DMS79 treated with DMSO at 0.1 percent for 48 hours (cell line): Measurements from ENCODE around the gene CEP112.

ENCODE experiments used
- DNase-seq: peaks from one replicate; lab custom pipeline; 2025; lab: John Stamatoyannopoulos, UW

The CEP112 gene

DNA sequence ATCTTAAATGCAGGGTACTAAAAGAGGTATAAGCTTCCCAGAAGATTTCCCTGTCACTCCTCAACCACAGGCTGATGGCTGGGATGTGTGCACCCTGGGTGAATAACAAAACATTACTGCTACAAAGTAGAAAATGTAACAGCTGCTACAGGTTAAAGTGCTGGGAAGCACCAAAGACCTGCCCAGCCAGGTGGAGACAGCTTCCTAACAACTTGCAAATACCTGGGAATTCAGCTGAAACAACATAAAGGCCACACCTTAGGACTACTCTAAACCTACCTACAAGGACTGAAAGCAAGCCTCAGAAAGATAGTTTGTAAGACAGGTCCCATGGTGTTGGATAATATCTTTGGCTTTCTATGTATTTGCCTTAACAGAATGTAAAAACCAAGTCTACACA lies 118.5 kb downstream of the CEP112 start:
- DNase-seq, result no peak

DNA sequence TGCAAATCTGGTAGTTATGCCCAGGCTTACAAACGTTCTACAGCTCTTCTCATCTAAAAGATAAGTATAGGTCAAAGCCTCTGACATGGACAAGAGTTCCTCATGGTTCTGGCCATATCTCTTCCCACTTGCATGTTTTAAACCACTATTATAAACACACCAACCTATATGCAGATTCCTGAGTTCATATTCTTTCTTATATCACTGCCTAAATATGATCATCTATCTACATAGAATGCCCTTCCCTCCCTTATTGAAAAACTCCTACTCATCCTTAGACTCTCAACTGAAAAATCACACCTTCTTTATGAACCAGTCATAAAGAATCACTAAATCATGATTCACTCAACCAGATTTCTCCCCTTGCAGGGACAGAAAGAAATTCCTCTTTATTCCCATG lies 128.2 kb downstream of the CEP112 start:
- DNase-seq, result no peak

DNA sequence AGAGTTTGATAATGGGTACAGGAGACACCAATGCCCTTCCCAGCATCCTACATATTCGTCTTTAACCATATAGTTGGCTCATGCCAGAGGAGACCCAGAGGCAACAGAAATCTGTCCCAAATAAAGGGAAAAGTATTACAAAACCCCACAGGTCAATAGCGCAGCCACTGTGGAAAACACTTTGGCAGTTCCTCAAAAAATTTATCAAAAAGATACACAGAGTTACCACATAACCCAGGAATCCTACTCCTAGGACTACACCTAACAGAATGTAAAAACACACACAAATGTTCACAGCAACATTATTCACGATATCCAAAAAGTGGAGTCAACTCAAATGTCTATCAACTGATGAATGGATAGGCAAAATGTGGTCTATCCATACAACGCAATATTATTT lies 135.8 kb downstream of the CEP112 start:
- no peak for DNase-seq

DNA sequence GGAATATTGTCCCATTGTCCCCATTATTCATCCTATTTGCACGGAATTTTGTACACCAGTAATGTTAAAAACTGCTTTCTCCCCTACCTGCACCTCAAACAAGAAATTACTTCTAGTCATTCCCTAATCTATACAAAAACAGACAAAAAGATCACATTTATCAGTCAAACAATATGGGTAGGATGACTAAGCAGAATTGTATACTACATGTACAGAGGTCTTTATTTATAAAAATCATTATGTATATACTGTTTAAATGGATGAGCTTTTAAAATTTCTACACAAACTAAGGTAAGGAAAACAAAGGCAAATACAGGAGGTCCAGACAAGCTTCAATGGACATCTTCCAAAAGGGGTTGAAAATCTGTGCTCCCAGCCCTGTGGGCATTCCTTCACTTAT lies 137.7 kb downstream of the CEP112 start:
- no peak for DNase-seq

DNA sequence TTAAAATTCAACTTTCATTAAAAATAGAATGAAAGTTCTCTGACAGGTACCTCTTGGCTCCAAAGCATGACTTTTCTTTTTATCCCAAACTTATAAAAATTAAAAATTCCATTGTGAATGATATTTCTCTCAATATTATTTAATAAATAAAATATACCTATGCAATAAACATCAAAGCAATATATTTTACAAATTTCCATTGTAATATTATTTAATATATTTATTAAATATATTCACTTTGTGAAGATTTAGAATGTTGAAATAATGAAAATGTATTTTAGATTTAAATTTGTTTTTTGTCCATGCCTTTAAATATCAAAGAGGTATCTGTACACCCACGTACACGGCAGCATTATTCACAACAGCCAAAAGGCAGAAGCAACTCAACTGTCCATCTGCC lies 147.8 kb downstream of the CEP112 start:
- no peak for DNase-seq

DNA sequence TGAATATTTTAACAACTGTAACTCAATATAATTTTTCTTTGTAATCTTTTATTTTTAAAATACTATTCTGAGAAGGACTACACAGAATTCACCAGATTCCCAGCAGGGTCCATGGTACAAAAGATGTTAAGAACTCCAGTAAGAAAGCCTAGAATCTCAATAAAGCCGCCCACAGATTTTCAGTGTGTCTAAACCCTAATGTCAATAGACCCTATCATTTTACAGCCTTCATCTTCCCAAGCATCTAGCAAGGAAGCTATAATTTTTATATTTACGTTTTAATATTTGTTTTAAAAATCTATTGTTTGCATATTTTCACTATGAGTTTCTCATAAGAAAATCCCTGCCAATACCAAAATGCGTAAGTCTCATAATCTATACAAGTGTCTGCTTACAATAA lies 148.5 kb downstream of the CEP112 start:
- DNase-seq, result no peak

DNA sequence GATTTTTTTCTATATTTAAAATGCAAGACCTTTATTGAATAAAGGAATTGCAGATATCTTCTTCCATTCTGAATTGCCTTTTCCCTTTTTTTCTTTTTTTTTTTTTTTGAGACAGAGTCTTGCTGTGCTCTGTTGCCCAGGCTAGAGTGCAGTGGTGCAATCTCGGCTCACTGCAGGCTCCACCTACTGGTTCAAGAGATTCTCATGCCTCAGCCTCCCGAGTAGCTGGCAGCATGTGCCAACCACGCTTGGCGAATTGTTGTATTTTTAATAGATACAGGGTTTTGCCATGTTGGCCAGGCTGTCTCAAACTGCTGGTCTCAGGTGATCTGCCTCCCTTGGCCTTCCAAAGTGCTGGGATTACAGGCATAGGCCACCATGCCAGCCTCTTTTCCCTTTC lies 151.5 kb downstream of the CEP112 start:
- no peak for DNase-seq

DNA sequence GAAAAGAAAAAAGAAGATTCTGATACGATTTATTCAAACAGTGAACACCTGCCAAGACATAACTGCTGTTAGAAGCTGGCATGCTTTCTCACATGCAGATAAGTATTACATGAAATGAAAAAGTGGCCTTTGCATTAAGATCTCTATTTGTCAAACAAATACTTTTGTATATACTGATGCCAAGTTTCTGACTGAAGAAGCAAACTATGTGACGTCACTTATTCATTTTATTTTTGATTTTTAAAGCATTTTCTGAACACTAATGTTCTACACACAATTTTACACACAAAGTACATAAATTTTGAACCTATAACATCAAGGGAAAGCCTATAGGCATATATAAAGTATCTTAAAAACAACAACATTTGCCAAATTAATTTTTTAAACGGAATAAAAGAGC lies 153.8 kb downstream of the CEP112 start:
- no peak for DNase-seq

DNA sequence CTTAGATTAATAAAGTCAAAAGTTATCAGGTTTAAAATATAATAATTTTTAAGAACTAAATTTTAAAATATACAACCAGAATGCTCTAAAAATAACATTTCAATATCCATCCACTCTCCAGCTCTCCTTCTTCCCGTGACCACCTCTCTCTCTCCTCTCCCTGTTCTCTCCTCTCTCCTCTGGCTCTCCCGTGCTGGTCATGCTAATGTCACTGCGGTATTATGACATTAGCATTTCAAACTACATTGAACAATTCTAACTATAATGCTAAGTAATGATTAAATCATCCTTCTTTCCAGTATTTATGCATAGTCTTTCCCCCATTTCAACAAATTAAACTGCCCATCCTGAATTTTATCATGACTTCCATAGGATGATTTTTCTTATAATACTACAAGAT lies 154.7 kb downstream of the CEP112 start:
- no peak for DNase-seq

DNA sequence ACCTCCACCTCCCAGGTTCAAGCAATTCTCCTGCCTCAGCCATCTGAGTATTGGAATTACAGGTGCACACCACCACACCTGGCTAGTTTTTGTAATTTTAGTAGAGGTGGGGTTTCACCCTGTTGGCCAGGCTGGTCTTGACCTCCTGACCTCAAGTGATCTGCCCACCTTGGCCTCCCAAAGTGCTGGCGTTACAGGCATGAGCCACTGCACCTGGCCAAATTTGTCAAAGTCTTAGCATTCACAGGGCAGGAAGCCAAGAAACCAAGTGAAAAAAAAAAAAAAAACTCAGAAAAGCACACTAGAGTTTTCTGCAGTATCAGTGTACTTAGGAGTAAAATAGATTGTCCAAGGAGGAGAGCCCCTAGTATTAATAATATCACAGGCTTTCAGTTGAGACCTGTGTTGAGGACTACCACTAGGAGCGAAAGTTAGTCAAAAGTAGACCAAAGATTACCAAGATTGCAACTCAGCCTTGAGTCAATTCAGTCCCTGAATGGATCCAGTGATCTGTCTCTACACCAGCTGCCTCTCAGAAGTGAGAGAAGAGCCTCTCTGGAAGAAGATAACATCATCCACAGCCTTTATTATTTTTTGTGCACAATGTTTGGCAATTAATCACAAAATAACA lies 159.7 kb downstream of the CEP112 start:
- no peak for DNase-seq

DNA sequence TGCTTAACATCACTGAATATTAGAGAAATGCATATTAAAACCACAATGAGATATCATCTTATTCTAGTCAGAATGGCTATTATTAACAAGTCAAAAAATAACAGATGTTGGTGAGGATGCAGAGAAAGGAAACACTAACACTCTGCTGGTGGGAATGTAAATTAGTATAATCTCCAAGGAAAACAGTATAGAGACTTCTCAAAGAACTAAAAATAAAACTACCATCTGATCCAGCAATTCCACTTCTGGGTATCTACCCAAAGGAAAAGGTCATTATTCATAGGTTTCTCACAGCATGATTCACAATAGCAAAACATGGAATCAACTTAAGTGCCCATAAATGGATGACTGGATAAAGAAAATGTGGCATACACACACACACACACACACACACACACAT lies 166.4 kb downstream of the CEP112 start:
- no peak for DNase-seq

DNA sequence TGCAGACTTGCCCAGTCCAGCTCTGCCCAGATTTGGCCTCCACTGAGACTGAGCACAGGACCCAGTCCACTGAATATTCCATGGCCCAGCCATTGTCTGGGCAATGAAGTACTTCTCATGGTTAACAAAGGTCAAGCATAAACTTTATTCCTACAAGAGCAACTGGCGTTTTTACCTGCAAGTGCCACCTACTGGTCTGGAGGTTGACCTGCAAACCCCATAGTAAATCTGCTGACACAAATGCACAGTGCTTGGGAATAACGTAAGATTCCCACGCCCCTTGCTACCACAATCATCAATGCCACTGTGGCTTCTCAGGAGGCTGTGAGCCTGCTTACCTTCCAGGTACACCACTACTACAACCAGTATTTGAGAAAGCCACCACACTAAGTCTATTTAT lies 170.2 kb downstream of the CEP112 start:
- DNase-seq, result no peak

DNA sequence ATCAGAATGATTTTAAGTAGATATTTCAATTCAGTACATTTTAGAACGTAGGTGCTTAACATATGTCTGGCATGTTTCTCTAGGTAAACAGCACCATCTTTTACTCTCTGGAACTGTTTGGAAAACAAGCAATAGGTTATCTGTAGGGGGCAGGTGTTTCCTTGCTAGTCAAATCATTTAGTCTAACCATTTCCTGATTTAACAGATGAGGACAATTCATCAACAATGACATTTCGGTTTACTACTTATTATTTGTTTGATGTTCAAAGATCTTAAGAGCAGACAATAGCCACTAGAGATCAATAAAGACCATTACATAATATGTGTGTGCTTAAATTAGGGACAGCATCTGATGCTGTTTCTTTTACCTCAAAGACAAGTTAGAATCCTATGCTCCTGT lies 173.1 kb downstream of the CEP112 start:
- DNase-seq, result no peak

DNA sequence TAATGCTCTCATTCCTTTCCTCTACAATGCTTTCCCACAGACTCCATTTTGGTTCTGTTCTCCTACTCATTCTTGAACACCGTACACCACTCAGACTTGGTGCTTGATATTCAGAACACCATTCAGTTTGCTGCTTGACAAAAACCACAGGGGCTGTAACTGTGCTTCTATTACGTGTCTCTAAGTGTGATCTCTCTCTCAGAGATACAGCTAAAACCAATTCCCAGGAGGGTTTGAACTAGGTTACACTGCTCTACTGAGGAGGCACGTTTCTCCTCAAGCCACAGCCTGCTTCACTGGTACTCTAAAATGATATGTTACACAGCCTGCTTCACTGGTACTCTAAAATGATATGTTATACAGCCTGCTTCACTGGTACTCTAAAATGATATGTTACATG lies 175.7 kb downstream of the CEP112 start:
- no peak for DNase-seq

DNA sequence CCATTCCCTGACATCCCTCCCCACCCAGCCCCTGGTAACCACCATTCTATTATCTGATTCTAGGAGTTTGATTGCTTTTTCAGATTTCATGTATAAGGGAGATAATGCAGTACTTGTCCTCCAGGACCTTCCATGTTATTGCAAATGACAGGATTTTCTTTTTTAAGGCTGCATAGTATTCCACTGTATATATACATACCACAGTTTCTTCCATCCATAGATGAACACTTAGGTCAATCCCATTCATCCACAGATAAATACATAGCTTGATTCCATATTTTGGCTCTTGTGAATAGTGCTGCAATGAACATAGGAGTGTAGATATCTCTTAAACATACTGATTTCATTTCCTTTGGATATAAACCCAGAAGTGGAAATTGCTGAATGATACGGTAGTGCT lies 183.3 kb downstream of the CEP112 start:
- no peak for DNase-seq

DNA sequence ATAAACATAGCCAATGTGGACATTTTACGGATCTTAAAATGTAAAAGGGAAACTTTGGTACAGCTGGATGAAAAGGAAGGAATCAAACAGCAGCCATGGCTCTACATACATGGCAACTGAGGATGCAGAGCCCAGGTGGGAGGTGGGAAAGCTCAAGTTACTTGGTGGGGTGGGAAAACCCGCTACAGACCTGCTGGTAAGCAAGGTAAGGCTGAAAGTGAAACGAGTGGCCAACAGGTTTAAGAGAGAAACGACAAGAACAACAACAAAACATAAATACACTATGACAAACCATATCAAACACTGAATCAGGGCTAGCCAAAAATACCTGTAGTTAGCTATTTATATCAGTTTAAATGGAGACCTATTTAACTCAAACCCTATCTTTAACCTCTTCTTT lies 185.3 kb downstream of the CEP112 start:
- DNase-seq, result no peak

DNA sequence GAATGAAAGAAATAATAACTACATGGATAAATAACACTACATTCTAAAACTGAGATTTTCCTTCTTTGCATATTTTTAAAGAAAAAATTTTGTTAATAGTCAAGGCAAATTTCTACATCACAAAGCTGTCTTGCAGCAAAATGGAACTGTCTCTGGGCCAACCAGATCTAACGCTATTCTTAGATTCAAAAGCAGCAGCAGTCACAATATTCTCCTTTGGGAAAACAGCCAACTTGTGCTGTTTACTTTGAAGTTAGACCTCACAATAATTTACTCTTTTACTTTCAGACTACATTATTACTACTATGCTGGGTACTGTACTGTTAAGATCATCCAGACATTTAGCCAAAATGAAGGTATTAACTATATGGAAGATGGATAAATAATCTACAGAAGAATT lies 189.1 kb downstream of the CEP112 start:
- no peak for DNase-seq

DNA sequence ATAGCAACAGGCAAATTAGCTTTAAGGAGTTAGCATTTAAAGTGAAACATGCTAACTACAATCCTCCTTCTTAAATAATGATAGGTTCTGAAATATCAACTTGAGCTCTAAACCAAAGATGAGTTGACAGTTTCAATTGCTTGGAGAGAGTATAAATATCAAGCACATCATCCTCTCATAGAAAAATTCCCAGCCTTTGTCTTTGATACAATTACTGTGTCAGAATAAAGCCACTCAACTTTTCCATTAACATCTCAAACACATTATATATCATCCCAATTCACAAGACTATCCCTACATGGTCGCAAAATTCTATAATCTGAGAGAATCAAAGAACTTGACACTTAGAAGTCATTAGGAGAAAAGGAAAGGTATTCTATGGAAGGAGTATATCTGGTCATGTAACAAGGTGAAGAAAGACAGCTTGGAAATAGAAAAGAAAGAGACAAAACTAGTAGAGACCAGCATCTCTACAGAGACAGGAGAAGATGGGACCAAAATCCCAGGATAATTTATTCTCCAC lies 189.8 kb downstream of the CEP112 start:
- DNase-seq, result no peak

DNA sequence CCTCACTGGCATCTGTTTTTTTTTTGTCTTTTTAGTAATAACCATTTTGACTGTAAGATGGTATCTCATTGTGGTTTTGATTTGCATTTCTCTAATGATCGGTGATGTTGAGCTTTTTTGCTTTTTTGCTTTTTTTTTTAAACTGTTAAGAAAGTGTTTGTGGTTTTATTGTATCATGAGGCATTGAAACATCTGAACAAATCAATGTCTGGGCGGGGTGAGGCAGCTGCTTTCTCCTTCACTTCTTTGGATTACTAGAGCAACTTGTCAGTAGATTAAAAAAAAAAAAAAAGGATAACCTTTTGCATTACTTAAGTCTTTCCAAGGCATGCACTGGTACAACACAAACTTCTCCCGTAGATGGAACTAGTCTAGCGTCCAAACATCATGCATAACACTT lies 191.7 kb downstream of the CEP112 start:
- no peak for DNase-seq

DNA sequence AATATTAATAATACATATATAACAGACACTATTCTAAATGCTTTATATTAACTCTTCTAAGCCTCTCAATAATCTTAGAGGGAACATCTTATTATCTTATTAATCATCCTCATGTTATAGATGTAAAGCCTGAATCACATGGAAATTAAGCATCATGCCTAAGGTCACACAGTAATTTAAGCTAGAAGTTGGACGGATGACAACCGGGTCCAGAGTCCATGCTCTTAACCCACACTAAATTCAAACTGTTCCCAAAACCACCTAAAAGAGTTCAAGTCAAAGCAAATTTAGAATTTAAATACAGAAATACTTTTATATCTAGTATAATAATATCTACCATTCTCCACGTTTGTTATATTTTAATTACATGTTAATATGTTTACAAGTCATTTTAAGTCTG lies 193.3 kb downstream of the CEP112 start:
- no peak for DNase-seq

DNA sequence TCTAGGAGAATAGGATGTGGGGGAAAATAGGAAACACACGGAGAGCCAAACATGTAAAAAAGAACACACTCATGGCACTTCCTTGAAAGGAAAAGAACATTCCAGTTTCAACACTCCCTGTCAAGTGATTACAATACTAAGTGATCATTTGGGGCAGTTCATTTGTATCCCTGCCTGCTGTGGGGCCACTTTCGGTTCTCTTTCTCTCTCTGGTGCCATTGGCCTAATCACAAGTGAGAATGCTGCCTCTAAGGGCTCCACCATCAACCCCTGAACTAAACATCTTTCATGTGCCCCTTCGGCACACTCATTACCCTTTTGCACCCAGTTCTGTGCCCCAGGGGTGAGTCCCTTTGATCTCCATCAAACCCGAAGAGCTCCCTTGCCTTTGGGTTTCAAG lies 197.3 kb downstream of the CEP112 start:
- no peak for DNase-seq

DNA sequence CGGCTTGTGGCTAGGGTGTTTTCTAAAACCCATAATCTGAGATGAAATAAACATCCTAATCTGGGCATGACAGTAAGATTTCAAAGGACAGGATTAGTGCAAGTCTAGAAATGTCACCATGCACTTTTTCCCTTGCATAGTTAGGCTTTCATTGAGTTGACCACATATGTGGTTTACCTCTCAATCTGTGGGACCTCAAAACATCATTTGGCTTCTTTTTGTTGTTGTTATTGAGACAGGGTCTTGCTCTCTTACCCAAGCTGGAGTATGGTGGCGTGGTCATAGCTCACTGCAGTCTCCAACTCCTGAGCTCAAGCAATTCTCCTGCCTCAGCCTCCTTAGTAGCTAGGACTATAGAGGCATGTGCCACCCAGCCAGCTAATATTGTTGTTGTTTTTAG lies 197.8 kb downstream of the CEP112 start:
- DNase-seq, result no peak

DNA sequence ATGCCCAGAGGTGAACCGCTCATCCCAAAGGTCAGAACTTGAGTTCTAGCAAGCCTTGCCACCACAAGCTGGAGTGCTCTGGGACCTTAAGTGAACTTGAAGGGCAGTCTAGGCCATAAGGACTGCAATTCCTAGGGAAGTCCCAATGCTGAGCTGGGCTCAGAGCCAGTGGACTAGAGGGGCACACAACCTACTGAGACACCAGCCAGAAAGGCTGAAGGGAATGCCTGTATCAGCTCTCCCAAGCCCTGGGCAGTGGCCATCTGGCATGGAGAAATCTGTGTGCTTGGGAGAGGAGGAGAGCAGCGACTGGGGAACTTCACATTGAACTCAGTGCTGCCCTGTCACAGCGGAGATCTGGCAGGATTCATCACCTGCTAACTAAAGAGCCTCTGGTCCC lies 201.3 kb downstream of the CEP112 start:
- DNase-seq, result no peak

DNA sequence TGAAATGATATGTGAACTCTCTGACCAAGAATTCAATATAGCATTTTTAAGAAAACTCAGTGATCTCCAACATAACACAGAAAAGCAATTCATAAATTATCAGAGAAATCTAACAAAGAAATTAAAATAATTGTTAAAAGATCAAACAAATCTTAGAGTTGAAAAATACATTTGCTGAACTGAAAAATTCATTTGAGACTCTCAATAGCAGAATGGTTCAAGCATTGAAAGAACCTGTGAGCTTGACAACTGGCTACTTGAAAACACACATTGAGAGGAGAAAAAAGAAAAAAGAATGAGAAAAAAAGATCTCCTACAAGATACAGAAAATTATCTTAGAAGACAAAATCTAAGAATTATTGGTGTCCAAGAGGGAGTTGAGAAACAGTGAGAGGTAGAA lies 203.5 kb downstream of the CEP112 start:
- no peak for DNase-seq

DNA sequence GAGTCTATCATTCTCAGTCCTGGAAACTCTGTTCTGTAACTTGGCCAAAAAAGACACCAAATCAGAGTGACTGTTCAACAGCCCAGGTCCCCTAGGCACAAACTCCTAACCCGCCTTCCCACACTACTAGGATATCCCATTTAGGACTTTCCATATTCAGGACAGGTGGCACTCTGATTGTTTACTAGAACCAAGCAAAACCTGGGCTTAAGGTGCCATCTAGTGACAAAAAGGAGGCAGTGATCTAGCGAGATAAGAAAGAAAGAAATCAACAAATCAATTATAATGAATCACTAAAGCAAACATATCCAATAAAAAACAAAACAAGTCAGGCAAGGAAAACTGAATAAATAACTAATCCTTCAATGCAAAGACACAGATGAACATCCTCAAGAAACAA lies 203.9 kb downstream of the CEP112 start:
- DNase-seq, result no peak
